ENCODE results near the gene PDCL2.
A peak's percentile ranks its signal among the peaks of the same experiment; 100 is the strongest.

DNA sequence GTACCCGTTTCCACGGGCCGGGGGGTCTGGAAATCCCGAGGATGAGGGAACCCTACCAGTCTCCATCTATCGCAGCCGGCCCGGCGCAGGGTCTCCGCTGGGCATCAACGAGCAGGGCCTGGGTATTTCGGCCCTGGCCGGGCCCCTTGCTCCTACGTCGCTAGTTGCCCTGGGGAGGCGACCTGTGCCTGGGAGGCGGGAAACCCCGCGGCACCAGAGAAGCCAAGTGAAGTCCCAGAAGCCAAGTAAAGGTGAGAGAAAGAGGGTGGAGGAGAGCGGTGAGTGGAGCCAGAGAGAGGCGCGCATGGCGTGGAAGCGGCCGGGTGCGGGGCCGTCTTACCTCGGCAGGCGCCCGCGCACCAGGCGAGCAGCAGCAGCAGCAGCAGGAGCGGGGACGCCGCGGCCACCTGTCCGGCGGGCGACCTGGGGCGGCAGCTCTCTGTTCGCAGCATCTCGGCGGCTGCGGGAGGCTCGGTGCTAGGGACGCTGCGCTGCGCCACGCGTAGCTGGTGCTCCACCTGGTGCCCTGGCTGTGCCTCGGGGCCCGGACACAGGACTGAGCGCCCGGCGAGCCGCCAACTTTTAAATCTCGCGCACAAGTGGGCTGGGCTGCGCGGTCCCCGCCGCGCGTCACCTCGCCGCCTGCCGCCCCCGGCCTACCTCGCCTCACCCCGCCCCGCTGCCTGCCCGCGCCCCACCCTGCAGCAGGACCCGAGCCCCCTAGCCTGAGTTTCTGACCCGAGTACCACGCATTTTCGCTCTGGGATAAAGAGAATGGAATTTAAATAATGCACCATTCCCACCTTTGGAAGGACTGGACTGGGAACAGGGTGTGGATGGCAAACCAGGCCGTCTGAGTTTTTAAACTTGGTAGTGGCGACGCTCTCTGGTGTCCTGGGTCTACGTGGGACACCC, 44.0 kb upstream of the PDCL2 start, which contains the start of gene NMU:
- TF ChIP-seq, protein P1, sequence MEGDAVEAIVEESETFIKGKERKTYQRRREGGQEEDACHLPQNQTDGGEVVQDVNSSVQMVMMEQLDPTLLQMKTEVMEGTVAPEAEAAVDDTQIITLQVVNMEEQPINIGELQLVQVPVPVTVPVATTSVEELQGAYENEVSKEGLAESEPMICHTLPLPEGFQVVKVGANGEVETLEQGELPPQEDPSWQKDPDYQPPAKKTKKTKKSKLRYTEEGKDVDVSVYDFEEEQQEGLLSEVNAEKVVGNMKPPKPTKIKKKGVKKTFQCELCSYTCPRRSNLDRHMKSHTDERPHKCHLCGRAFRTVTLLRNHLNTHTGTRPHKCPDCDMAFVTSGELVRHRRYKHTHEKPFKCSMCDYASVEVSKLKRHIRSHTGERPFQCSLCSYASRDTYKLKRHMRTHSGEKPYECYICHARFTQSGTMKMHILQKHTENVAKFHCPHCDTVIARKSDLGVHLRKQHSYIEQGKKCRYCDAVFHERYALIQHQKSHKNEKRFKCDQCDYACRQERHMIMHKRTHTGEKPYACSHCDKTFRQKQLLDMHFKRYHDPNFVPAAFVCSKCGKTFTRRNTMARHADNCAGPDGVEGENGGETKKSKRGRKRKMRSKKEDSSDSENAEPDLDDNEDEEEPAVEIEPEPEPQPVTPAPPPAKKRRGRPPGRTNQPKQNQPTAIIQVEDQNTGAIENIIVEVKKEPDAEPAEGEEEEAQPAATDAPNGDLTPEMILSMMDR (IDR thresholded peaks at IDR 0.05) = peak in 1 of 4 experiments; percentile 22
- TF ChIP-seq POLR2AphosphoS5 (IDR thresholded peaks at IDR 0.05) = no peak

Measured in prostate gland (tissue), 2 donors.